ENCODE results near the gene SZRD1.

The SZRD1 gene

DNA sequence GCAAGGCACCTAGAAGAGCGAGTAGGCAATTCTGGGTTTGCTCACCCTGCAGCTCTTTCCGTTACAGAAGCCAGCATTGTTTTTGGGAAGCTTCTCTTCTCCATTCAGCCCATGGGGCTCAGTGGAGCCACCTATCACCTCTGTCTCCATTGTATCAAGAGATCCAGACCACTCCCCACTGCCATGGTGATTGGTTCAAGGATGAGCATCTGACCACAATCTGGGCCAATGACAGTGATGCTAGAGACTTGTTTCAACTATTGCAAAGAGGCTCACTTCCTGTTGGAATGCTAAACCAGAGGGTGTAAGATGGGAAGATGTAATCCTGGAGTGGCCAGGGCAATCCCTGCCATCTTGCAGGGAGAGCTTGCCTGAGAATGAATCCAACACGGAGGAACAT lies 63.6 kb downstream of the SZRD1 start:
- TF ChIP-seq POLR2A (IDR thresholded peaks at IDR 0.05; ENCODE audit: extremely low read depth, insufficient read length) (no peak), MYC (IDR thresholded peaks at IDR 0.05; ENCODE audit: low read depth, low read length) (no peak)
- TF ChIP-seq, protein P1, sequence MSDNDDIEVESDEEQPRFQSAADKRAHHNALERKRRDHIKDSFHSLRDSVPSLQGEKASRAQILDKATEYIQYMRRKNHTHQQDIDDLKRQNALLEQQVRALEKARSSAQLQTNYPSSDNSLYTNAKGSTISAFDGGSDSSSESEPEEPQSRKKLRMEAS (IDR thresholded peaks at IDR 0.05; ENCODE audit: low read depth, low read length): no peak
- TF ChIP-seq, protein P2, sequence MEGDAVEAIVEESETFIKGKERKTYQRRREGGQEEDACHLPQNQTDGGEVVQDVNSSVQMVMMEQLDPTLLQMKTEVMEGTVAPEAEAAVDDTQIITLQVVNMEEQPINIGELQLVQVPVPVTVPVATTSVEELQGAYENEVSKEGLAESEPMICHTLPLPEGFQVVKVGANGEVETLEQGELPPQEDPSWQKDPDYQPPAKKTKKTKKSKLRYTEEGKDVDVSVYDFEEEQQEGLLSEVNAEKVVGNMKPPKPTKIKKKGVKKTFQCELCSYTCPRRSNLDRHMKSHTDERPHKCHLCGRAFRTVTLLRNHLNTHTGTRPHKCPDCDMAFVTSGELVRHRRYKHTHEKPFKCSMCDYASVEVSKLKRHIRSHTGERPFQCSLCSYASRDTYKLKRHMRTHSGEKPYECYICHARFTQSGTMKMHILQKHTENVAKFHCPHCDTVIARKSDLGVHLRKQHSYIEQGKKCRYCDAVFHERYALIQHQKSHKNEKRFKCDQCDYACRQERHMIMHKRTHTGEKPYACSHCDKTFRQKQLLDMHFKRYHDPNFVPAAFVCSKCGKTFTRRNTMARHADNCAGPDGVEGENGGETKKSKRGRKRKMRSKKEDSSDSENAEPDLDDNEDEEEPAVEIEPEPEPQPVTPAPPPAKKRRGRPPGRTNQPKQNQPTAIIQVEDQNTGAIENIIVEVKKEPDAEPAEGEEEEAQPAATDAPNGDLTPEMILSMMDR (IDR thresholded peaks at IDR 0.05; ENCODE audit: low read depth, low read length): no peak
- no peak overlapping the region for H3K4me3 ChIP-seq (ENCODE audit: low read depth, low read length)
- peak; percentile 36 for DNase-seq (ENCODE audit: low read depth)

DNA sequence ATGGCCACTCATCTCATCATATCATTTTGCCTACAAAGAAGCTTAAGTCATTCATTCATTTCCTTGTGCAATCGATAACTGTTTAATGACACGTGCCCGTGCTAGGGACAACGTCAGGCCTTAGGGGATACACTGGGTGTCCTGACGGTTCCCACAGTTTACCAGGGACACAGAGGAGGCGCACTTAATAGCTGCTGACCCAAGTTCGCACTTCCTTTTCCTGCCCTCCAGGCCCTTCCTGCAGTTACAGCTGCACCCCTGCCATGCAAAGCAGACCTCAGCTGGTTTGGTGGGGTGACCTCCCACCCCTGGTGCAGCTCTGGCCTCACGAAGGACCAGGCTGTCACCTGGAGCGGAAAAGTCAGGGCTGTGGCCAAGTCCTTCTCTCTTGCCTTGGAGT lies 66.0 kb downstream of the SZRD1 start:
- DNase-seq (ENCODE audit: low read depth): peak; percentile 27
- no peak overlapping the region for H3K4me3 ChIP-seq (ENCODE audit: low read depth, low read length)
- TF ChIP-seq MYC (IDR thresholded peaks at IDR 0.05; ENCODE audit: low read depth, low read length) (no peak), POLR2A (IDR thresholded peaks at IDR 0.05; ENCODE audit: extremely low read depth, insufficient read length) (no peak)
- TF ChIP-seq, protein P2 (IDR thresholded peaks at IDR 0.05; ENCODE audit: low read depth, low read length): no peak
- TF ChIP-seq, protein P1 (IDR thresholded peaks at IDR 0.05; ENCODE audit: low read depth, low read length): no peak

DNA sequence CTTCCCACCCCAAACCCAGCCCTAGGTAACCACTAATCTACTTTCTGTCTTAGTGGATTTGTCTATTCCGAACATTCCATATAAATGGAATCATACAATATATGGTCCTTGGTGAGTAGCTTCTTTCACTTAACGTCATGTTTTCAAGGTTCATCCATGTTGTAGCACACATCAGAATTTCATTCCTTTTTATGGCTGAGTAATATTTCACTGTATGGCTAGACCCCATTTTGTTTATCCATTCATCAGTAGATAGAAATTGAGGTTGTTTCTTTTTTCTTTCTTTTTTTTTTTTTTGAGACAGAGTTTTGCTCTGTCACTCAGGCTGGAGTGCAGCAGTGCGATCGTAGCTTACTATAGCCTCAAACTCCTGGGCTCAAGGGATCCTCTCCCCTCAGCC lies 67.0 kb downstream of the SZRD1 start:
- H3K4me3 ChIP-seq (ENCODE audit: low read depth, low read length): no peak overlapping the region
- TF ChIP-seq MYC (IDR thresholded peaks at IDR 0.05; ENCODE audit: low read depth, low read length): no peak
- TF ChIP-seq, protein P1 (IDR thresholded peaks at IDR 0.05; ENCODE audit: low read depth, low read length): no peak
- TF ChIP-seq, protein P2 (IDR thresholded peaks at IDR 0.05; ENCODE audit: low read depth, low read length): no peak
- no peak for TF ChIP-seq POLR2A (IDR thresholded peaks at IDR 0.05; ENCODE audit: extremely low read depth, insufficient read length)
- DNase-seq (ENCODE audit: low read depth): no peak

DNA sequence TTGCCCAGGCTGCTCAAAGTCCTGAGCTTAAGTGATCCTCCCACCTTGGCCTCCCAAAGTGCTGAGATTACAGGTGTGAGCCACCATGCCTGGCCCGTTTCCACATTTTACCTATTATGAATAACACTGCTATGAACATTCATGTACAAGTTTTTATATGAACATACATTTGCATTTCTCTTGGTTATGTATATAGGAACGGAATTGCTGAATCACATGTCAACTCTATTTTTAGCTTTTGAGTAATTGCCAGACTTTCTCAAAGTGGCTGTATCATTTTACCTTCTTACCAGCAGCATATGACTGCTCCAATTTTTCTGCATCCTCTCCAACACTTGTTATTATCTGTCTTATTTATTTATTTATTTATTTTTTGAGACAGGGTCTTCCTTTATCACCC lies 67.5 kb downstream of the SZRD1 start:
- no peak for DNase-seq (ENCODE audit: low read depth)
- no peak for TF ChIP-seq POLR2A (IDR thresholded peaks at IDR 0.05; ENCODE audit: extremely low read depth, insufficient read length)
- TF ChIP-seq, protein P2 (IDR thresholded peaks at IDR 0.05; ENCODE audit: low read depth, low read length): no peak
- TF ChIP-seq, protein P1 (IDR thresholded peaks at IDR 0.05; ENCODE audit: low read depth, low read length): no peak
- no peak for TF ChIP-seq MYC (IDR thresholded peaks at IDR 0.05; ENCODE audit: low read depth, low read length)
- H3K4me3 ChIP-seq (ENCODE audit: low read depth, low read length): no peak overlapping the region

DNA sequence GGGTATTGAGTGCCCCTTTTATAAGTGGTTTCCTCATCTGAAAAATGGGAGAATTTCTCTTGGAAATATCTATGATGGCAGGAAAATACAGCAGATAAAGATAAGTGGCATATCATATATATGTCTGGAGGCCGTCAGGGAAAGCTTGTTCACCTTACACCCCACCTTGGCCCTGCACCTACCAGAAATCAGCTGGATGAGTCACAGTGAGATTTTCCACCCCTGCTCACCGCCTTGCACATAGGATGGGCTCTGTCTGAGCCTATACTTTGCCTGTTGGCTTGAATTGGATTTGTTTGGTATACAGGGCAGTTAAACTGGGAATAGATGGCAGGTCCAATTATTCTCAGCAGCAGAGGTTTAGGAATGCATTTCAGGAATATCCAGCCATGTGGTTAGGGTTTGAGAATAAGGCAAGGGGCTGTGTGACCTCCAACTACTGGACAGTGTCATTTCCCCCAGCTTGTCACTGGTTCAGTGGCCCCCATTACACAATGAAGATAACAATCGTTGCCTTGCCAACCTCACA lies 70.0 kb downstream of the SZRD1 start, which contains the start of gene SPATA21:
Gene SPATA21 (minus strand): TSS at position 479 of the 529 bp plus-strand sequence. CDS start 6,053 bp downstream, outside the sequence.
- DNase-seq (ENCODE audit: low read depth): no peak
- TF ChIP-seq MYC (IDR thresholded peaks at IDR 0.05; ENCODE audit: low read depth, low read length) (no peak), POLR2A (IDR thresholded peaks at IDR 0.05; ENCODE audit: extremely low read depth, insufficient read length) (no peak)
- TF ChIP-seq, protein P2 (IDR thresholded peaks at IDR 0.05; ENCODE audit: low read depth, low read length): no peak
- TF ChIP-seq, protein P1 (IDR thresholded peaks at IDR 0.05; ENCODE audit: low read depth, low read length): no peak

More for the DNA sequence above, 70.0 kb downstream of the SZRD1 start, which contains the start of gene SPATA21:
- H3K4me3 ChIP-seq (ENCODE audit: low read depth, low read length): no peak within 1 kb of the TSS

All from NB4 (cell line).